ENCODE results near the gene NADK. TPM values are rescaled to one million over a fixed set of nuclear protein-coding genes. Genes with fewer than 3 reads are reported as not detected.
A peak's percentile ranks its signal among the peaks of the same experiment; 100 is the strongest.
"Not testable (repeated sequence)": the region's sequence is repeated elsewhere in the genome, so short reads cannot be mapped to it uniquely, and the experiment has no call there.

The NADK gene
- total RNA-seq, 2 experiments from 2014 or later: 156 to 184 TPM

DNA sequence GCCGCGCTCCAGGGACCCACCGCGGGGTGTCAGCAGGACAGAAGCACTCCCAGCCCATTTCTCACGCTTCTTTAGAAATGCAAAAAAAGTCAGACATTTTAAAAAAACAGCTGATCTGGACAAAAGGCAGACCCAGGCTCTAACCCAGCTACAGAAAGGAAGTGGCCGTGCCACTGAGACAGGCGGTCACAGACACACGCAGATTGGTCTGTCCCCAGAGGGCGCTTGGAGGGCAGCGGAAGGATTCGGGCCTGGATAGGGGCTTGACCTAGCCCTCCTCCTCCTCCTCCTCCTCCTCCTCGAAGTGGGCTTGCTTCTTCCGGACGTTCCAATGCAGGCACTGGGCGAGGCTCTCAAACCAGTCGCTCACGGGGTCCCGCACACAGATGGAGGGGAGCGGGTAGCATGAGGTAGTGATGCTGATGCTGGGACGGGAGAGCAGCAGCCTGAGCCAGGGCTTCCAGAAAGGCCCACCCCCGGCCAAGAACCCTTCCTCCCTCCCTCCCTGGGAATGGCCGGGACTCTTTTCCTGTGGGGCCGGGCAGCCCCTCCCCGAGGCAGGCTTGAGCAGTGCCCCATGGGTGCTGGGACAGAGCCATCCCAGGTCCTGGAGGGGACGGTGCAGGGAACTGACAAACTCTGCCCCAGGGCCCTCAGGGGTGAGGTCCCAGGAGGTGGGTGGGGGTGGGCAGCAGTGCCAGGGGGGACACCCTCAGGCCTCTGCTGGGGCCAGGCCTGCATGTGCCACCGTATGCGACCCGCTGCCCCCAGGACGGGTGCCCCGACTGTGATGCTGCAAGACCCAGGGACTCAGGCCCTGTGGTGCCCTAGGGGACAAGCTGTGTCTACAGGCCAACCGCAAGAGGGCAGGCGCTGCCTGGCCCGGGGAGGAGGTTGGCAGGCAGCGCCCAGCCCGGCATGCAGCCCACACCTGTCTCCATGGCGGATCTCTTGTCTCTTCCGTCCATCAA is 25.3 kb downstream of the NADK start:
- no TSS peak for BruUV-seq (replicated peaks)
- intact Hi-C loops (cut with micrococcal nuclease; ENCODE audit: unreplicated experiment): no loop called here
- H3K4me3 ChIP-seq (ENCODE audit: low read depth, low read length, poor library complexity, severe bottlenecking): no peak overlapping the region
- ChIA-PET CTCF (ENCODE audit: unreplicated experiment) (no interaction called here), POLR2A (no interaction called here)
- TF ChIP-seq CTCF (conservative IDR thresholded peaks at IDR 0.05; ENCODE audit: low read length): no peak
- TF ChIP-seq EZH2phosphoT487 (IDR thresholded peaks at IDR 0.05; ENCODE audit: borderline replicate concordance, low read depth, low read length): no peak
- H3K27ac ChIP-seq (ENCODE audit: low read depth, low read length, poor library complexity, severe bottlenecking): no peak overlapping the region
- H3K4me2 ChIP-seq (ENCODE audit: low read length): no peak overlapping the region
- H2AFZ ChIP-seq (ENCODE audit: low read length): no peak overlapping the region
- H4K20me1 ChIP-seq (ENCODE audit: insufficient read depth, low read length): no peaks in the 10 kb centered on the region
- peaks cover 11% of the 10 kb centered on the region for H3K4me1 ChIP-seq (ENCODE audit: insufficient read depth, low read length, poor library complexity, severe bottlenecking)
- no peaks in the 10 kb centered on the region for H3K9me3 ChIP-seq (ENCODE audit: low read length)
- H3K79me2 ChIP-seq (ENCODE audit: insufficient read depth, low read depth, low read length): no peaks in the 10 kb centered on the region
- DNase-seq (ENCODE audit: low spot score): no peak
- peaks cover 59% of the 10 kb centered on the region for H3K36me3 ChIP-seq (ENCODE audit: insufficient read depth, low read length)
- no peaks in the 10 kb centered on the region for H3K9me2 ChIP-seq (ENCODE audit: insufficient read depth, low read length)

GRCh38 chr1:1752190-1752589 is 26.1 kb downstream of the NADK start:
- Histone ChIP-seq H3K4me2 (ENCODE audit: low read length) (no peak overlapping the region), H3K4me3 (ENCODE audit: low read depth, low read length, poor library complexity, severe bottlenecking) (no peak overlapping the region), H2AFZ (ENCODE audit: low read length) (no peak overlapping the region), H3K4me1 (ENCODE audit: insufficient read depth, low read length, poor library complexity, severe bottlenecking) (peaks cover 11% of the 10 kb centered on the region), H3K36me3 (ENCODE audit: insufficient read depth, low read length) (peaks cover 52% of the 10 kb centered on the region), H3K9me3 (ENCODE audit: low read length) (no peaks in the 10 kb centered on the region), H3K79me2 (ENCODE audit: insufficient read depth, low read depth, low read length) (no peaks in the 10 kb centered on the region), H3K27ac (ENCODE audit: low read depth, low read length, poor library complexity, severe bottlenecking) (no peak overlapping the region), H3K9me2 (ENCODE audit: insufficient read depth, low read length) (no peaks in the 10 kb centered on the region), H4K20me1 (ENCODE audit: insufficient read depth, low read length) (no peaks in the 10 kb centered on the region)
- TF ChIP-seq CTCF (conservative IDR thresholded peaks at IDR 0.05; ENCODE audit: low read length) (no peak), EZH2phosphoT487 (IDR thresholded peaks at IDR 0.05; ENCODE audit: borderline replicate concordance, low read depth, low read length) (no peak)
- TSS peak; percentile 78 for BruUV-seq (replicated peaks)
- ChIA-PET CTCF (ENCODE audit: unreplicated experiment) (no interaction called here), POLR2A (no interaction called here)
- no peak for DNase-seq (ENCODE audit: low spot score)
- intact Hi-C loops (cut with micrococcal nuclease; ENCODE audit: unreplicated experiment): no loop called here

DNA sequence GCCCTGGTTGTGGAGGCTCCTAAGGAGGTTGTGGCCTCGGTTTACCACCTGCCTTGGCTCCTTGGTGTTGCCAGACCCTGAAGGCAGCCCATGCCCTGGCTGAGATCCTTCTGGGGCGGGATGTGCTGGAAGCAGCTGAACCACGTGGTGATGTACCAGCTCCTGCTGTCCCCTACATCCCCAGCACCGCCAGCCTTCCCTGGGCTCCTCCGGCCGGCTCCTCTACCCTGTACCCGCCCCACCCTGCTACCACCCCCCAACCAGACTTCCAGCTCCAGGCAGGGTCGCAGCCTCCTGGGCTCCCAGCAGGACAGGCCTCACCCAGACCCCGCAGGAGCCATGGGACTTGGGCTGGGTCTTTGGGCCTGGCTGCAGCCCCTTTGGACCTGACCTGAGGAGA is 28.3 kb downstream of the NADK start:
- H3K4me3 ChIP-seq (ENCODE audit: low read depth, low read length, poor library complexity, severe bottlenecking); CTCF ChIA-PET (ENCODE audit: unreplicated experiment); BruUV-seq (replicated peaks); POLR2A ChIA-PET; H4K20me1 ChIP-seq (ENCODE audit: insufficient read depth, low read length); H3K9me3 ChIP-seq (ENCODE audit: low read length); H3K79me2 ChIP-seq (ENCODE audit: insufficient read depth, low read depth, low read length); H3K4me2 ChIP-seq (ENCODE audit: low read length); DNase-seq (ENCODE audit: low spot score); H3K27ac ChIP-seq (ENCODE audit: low read depth, low read length, poor library complexity, severe bottlenecking); H2AFZ ChIP-seq (ENCODE audit: low read length); intact Hi-C loops (cut with micrococcal nuclease; ENCODE audit: unreplicated experiment); H3K9me2 ChIP-seq (ENCODE audit: insufficient read depth, low read length): not testable (repeated sequence)
- Histone ChIP-seq H3K36me3 (ENCODE audit: insufficient read depth, low read length) (peaks cover 30% of the 10 kb centered on the region), H3K4me1 (ENCODE audit: insufficient read depth, low read length, poor library complexity, severe bottlenecking) (peaks cover 11% of the 10 kb centered on the region)

Data from OCI-LY7 (cell line).